Activated B cell treated with CpG ODN at 0.5 μM for 24 hours (primary cell): ENCODE measurements around the gene SPRR1B. TPM values are rescaled to one million over a fixed set of nuclear protein-coding genes. Genes with fewer than 3 reads are reported as not detected.

Source experiments
- ATAC-seq: fragments of 200-7000 bp; cut with Tn5 transposase; one replicate; pipeline ENCODE4 v1.10.0; 2021; ENCODE audit warnings: low read depth, mild to moderate bottlenecking, moderate library complexity
- CTCF ChIA-PET: fragments of 350-600 bp; sonication (Branson Sonifier 250); formaldehyde crosslinking; loops from one replicate; lab custom pipeline; 2021; ENCODE audit warnings: antibody characterized with exemption; lab: Charles Lee
- POLR2A ChIA-PET: fragments of 350-600 bp; sonication (Branson Sonifier 250); formaldehyde crosslinking; loops from one replicate; lab custom pipeline; 2021; ENCODE audit warnings: antibody characterized with exemption; lab: Charles Lee
- DNase-seq: peaks from one replicate; pipeline ENCODE4 v3.0.0; 2022
- H3K27ac Mint-ChIP-seq: one replicate; pipeline ENCODE4 v1.8.0; 2020; ENCODE audit warnings: mixed read lengths
- H3K27me3 Mint-ChIP-seq: one replicate; pipeline ENCODE4 v1.8.0; 2021; ENCODE audit warnings: mixed read lengths
- H3K36me3 Mint-ChIP-seq: one replicate; pipeline ENCODE4 v1.8.0; 2021; ENCODE audit warnings: low read depth, mixed read lengths
- H3K4me1 Mint-ChIP-seq: one replicate; pipeline ENCODE4 v1.8.0; 2021; ENCODE audit warnings: mixed read lengths
- H3K4me3 Mint-ChIP-seq: one replicate; pipeline ENCODE4 v1.8.0; 2020; ENCODE audit warnings: mild to moderate bottlenecking, mixed read lengths
- H3K9me3 Mint-ChIP-seq: one replicate; pipeline ENCODE4 v1.8.0; 2020; ENCODE audit warnings: mixed read lengths
- CTCF ChIP-seq: fragments of 200-600 bp; IDR thresholded peaks from one replicate; pipeline ENCODE4 v1.8.0; 2022; ENCODE audit warnings: antibody characterized with exemption, mild to moderate bottlenecking
- intact Hi-C: fragments of 100-400 bp; cut with micrococcal nuclease; formaldehyde crosslinking; loops from one replicate; pipeline ENCODE4 v1.15.1; 2024
- total RNA-seq: library from RNA; stranded (reverse); gene quantifications from 2 replicates; pipeline ENCODE4 v1.2.3, GENCODE V29; 2022

Gene SPRR1B
- total RNA-seq, 1 donor from 2014 or later: not detected

GRCh38 chr1:153024413-153024812 is 6.6 kb upstream of the SPRR1B start:
- Mint-ChIP-seq H3K27me3 (peaks cover 34% of the 10 kb centered on the region), H3K4me1 (peaks cover 6% of the 10 kb centered on the region), H3K36me3 (no peaks in the 10 kb centered on the region), H3K9me3 (peaks cover 2% of the 10 kb centered on the region), H3K4me3 (no peak overlapping the region), H3K27ac (no peak overlapping the region)
- DNase-seq: no peak
- ChIA-PET POLR2A (no interaction called here), CTCF (no interaction called here)
- no peak for TF ChIP-seq CTCF
- no peak for ATAC-seq
- intact Hi-C loops: no loop called here

GRCh38 chr1:153025797-153026196 is 5.2 kb upstream of the SPRR1B start:
- TF ChIP-seq CTCF: no peak
- H3K27me3 Mint-ChIP-seq: peaks cover 29% of the 10 kb centered on the region
- H3K9me3 Mint-ChIP-seq: peaks cover 3% of the 10 kb centered on the region
- ChIA-PET POLR2A (no interaction called here), CTCF (no interaction called here)
- DNase-seq (no peak), ATAC-seq (no peak)
- no peak overlapping the region for H3K27ac Mint-ChIP-seq
- intact Hi-C loops: no loop called here
- H3K36me3 Mint-ChIP-seq: no peaks in the 10 kb centered on the region
- H3K4me3 Mint-ChIP-seq: no peak overlapping the region
- H3K4me1 Mint-ChIP-seq: peaks cover 6% of the 10 kb centered on the region

GRCh38 chr1:153028766-153029165 is 2.2 kb upstream of the SPRR1B start:
- POLR2A ChIA-PET: no interaction called here
- DNase-seq (no peak), ATAC-seq (no peak)
- no peak for TF ChIP-seq CTCF
- CTCF ChIA-PET: no interaction called here
- Mint-ChIP-seq H3K27ac (no peak overlapping the region), H3K4me1 (no peaks in the 10 kb centered on the region), H3K36me3 (no peaks in the 10 kb centered on the region), H3K9me3 (peaks cover 3% of the 10 kb centered on the region), H3K27me3 (peaks cover 18% of the 10 kb centered on the region), H3K4me3 (no peak overlapping the region)
- intact Hi-C loops: no loop called here

- Mint-ChIP-seq H3K4me3 (no peak overlapping the region), H3K9me3 (peaks cover 3% of the 10 kb centered on the region), H3K27ac (no peak overlapping the region), H3K36me3 (no peaks in the 10 kb centered on the region), H3K27me3 (peaks cover 19% of the 10 kb centered on the region), H3K4me1 (no peaks in the 10 kb centered on the region)
- intact Hi-C loops: no loop called here
- no peak for TF ChIP-seq CTCF
- CTCF ChIA-PET: no interaction called here
- no peak for ATAC-seq
- DNase-seq: no peak
- POLR2A ChIA-PET: no interaction called here
Measured at GRCh38 chr1:153032073-153032472, 1.1 kb downstream of the SPRR1B start.

GRCh38 chr1:153032677-153033308 is 1.8 kb downstream of the SPRR1B start:
- Mint-ChIP-seq H3K9me3 (peaks cover 3% of the 10 kb centered on the region), H3K27me3 (peaks cover 26% of the 10 kb centered on the region), H3K36me3 (no peaks in the 10 kb centered on the region), H3K4me3 (no peak overlapping the region), H3K27ac (no peak overlapping the region), H3K4me1 (no peaks in the 10 kb centered on the region)
- ChIA-PET POLR2A (no interaction called here), CTCF (no interaction called here)
- intact Hi-C loops: no loop called here
- ATAC-seq: no peak
- no peak for DNase-seq
- TF ChIP-seq CTCF: no peak
